GM12801 (cell line): Measurements from ENCODE around the gene ATXN7L3B.

Experiments
- TF ChIP-seq, protein P1 (sequence below): IDR thresholded peaks from one replicate; pipeline ENCODE4 v1.5.1; 2011; ENCODE audit warnings: control low read depth; ENCODE audit not compliant: insufficient read length; ENCODE audit errors: extremely low read depth

Gene ATXN7L3B

GRCh38 chr12:74538491-74539258 is 1.0 kb downstream of the ATXN7L3B start:
- TF ChIP-seq, protein P1, sequence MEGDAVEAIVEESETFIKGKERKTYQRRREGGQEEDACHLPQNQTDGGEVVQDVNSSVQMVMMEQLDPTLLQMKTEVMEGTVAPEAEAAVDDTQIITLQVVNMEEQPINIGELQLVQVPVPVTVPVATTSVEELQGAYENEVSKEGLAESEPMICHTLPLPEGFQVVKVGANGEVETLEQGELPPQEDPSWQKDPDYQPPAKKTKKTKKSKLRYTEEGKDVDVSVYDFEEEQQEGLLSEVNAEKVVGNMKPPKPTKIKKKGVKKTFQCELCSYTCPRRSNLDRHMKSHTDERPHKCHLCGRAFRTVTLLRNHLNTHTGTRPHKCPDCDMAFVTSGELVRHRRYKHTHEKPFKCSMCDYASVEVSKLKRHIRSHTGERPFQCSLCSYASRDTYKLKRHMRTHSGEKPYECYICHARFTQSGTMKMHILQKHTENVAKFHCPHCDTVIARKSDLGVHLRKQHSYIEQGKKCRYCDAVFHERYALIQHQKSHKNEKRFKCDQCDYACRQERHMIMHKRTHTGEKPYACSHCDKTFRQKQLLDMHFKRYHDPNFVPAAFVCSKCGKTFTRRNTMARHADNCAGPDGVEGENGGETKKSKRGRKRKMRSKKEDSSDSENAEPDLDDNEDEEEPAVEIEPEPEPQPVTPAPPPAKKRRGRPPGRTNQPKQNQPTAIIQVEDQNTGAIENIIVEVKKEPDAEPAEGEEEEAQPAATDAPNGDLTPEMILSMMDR, result no peak

- TF ChIP-seq, protein P1, result no peak
These were observed 1.6 kb downstream of the ATXN7L3B start for GRCh38 chr12:74539261-74539660.

DNA sequence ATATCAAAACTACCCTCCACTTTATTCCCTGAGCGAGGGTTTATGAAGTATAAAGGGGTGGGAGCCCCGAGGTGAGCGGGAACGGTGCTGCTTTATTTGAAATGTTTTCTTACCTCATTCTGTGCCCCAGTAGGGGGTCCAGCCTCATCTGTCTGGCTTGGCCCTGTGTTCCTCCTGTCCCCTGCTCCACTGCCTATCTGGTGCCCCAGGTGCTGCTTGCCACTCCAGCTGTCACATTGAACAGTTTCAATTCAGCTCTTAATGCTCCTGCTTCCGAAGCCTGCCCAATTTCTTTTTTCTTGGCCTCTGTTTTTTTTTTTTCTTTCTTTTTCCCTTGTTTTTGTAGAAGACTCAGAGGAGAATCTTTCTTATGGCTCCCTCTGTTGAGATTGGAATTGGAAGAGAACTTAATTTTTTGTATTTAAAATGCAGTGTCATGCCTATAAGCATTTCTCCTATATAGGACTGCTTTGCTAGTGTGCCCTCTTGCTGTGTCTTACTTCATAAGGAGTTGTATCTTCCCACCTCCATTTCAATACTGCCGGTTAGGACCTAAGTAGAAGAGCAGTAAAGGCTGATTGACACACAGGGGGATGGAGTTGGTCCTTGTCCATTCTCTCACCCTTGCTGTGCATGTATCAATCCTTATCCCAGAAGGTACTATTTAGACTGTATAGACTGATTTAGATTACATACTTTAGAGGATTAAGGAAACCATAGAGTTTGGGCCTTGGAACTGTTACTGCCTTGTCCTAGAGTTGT is 2.3 kb downstream of the ATXN7L3B start:
- TF ChIP-seq, protein P1, result no peak

DNA sequence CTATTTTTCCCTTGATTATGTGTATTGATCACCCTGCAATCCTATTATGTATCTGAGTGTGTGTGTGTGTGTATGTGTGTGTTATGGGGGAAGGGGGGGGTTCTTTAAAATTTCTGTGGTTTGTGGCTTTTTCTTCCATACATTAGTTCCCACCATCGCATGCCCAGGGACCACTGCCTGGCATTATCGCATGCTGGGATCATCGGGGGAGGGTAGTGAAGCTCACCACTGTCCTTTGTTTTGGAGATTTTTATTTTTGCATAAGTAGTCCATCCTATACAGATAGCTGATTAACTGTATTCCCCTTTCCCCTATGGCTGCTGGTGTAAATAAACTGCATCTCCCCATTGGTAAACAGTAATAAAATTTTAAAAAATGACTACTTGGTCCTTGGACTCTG is 3.4 kb downstream of the ATXN7L3B start:
- TF ChIP-seq, protein P1, result no peak

DNA sequence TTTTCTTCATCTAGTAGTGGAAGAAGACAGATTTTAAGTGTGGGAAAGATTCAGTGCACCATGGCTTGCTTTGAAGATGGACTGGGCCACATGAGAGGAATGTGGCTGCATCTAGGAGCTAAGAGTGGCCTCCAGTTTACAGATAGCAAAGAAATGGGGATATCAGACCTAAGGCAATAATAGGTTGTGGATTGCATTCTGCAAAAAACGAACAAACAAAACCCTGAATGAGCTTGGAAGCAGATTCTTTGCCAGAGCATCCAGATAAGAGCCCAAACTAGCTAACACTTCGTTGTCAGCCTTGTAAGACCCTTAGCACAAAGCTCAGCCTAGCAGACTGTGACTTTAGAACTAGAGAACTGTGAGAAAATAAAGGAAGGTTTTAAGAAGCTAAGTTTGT is 9.6 kb downstream of the ATXN7L3B start:
- TF ChIP-seq, protein P1, result no peak

DNA sequence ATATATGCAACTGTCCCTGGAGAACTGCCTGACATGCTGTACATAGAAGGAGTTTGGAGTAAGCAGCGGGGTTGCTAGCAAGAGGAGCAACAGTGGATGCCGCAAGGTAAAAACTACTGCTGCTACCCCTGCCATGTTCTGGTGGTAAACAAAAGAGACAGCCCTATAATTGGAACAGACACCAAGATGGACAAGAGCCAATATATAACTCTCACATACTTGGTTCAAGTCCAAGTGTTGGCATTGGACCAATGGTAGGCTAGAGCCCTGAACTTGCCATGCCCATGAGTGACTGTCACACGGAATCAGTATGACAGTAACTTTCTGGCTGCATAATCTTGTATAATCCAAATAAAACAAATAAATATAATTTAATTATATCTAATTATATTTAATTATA is 13.7 kb downstream of the ATXN7L3B start:
- TF ChIP-seq, protein P1, result no peak

GRCh38 chr12:74552201-74552600 is 14.6 kb downstream of the ATXN7L3B start:
- TF ChIP-seq, protein P1, result no peak
